Epithelial cell of esophagus (primary cell): ENCODE results near the gene MRPS26.

Experiments
- DNase-seq: peaks from one replicate; pipeline ENCODE4 v3.0.0; 2010; ENCODE audit warnings: low read depth
- H3K4me3 ChIP-seq: 2 replicates; pipeline ENCODE4 v1.5.1; 2011; ENCODE audit warnings: mild to moderate bottlenecking, low read length, control low read depth
- CTCF ChIP-seq: IDR thresholded peaks from 2 replicates; pipeline ENCODE4 v1.5.1; 2011; ENCODE audit warnings: low read depth, mild to moderate bottlenecking, low read length, control low read depth, inconsistent platforms; ENCODE audit not compliant: insufficient read depth; ENCODE audit errors: missing control alignments

The MRPS26 gene

DNA sequence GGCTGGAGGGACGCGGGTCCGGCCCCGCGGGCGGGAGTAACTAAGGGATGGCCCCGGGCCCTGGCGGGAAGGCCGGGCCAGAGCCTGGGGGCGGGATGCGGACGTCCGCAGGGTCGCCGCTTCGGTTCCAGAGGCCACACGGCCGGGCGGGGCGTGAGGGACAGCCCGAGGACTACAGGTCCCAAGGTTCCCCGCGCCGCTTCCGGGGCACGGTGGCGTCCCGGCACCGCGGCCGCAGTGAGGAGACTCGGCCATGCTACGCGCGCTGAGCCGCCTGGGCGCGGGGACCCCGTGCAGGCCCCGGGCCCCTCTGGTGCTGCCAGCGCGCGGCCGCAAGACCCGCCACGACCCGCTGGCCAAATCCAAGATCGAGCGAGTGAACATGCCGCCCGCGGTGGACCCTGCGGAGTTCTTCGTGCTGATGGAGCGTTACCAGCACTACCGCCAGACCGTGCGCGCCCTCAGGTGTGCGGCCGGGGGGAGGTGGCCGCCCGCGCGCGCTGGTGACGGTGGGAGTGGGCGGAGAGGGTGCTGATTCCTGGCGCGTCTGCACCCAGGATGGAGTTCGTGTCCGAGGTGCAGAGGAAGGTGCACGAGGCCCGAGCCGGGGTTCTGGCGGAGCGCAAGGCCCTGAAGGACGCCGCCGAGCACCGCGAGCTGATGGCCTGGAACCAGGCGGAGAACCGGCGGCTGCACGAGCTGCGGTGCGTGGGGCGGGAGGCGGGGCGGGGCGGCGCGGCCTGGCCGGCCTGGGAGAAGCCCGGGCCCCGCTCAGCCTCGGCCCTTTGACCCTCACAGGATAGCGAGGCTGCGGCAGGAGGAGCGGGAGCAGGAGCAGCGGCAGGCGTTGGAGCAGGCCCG is at the start of gene MRPS26:
MRPS26 (plus strand) TSS at position 237 of the 861 bp plus-strand sequence; CDS start at position 254, 17 bp downstream.
- TF ChIP-seq CTCF: no peak
- peak within 1 kb of the TSS; percentile 70 for H3K4me3 ChIP-seq
- peak; percentile 88 for DNase-seq

DNA sequence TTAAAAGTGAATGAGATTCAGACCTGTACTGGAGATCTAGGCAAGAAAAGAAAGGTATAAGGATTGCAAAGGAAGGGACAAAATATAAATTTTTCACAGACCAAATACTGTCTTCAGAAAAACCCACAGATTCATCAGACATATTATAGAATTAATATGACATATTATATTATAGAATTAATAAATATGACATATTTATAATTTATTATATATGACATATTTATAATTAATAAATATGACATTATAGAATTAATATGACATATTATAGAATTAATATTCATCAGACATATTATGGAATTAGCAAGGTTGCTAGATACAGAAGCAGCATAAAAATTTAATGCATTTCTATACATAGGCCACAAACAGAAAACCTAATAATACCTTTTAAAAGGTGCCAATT is 47.1 kb upstream of the MRPS26 start:
- TF ChIP-seq CTCF: no peak
- DNase-seq: no peak
- H3K4me3 ChIP-seq: no peak overlapping the region

DNA sequence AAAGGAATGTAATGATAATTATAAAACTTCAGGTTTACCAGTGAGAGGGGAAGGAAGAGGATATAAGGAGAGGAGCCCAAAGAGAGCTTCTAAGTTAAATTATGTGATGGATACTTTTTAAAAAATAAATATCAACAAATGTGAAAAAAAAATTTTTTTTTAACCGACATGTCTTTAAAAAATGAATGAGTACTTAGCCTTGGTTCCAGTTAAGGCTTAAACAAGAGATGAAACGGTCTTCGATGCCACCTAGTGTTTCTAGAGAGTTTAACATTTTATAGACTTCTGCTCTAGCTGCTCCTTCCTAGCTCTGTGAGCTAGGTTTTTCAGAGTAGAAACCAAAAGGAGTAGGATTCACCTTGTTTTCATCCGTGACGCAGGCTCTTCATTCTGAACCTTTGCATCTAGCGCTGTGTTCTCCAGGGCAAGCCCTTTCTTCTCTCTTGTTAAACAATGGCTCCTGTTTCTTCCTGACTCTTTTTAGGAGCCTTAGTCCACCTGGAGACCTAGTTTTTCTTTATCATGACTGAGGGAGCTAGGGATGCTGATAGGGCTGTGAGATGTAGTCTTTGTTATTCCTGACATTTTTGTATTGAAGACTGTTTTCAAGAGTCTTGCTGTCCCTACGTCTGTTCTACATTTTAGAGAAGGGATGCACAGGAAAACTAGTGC is 44.9 kb upstream of the MRPS26 start:
- no peak for TF ChIP-seq CTCF
- DNase-seq: no peak

GRCh38 chr20:3003416-3003815 is 42.4 kb upstream of the MRPS26 start:
- no peak for DNase-seq
- TF ChIP-seq CTCF: no peak
- no peak overlapping the region for H3K4me3 ChIP-seq

More for the DNA sequence above, 44.9 kb upstream of the MRPS26 start:
- no peak overlapping the region for H3K4me3 ChIP-seq

DNA sequence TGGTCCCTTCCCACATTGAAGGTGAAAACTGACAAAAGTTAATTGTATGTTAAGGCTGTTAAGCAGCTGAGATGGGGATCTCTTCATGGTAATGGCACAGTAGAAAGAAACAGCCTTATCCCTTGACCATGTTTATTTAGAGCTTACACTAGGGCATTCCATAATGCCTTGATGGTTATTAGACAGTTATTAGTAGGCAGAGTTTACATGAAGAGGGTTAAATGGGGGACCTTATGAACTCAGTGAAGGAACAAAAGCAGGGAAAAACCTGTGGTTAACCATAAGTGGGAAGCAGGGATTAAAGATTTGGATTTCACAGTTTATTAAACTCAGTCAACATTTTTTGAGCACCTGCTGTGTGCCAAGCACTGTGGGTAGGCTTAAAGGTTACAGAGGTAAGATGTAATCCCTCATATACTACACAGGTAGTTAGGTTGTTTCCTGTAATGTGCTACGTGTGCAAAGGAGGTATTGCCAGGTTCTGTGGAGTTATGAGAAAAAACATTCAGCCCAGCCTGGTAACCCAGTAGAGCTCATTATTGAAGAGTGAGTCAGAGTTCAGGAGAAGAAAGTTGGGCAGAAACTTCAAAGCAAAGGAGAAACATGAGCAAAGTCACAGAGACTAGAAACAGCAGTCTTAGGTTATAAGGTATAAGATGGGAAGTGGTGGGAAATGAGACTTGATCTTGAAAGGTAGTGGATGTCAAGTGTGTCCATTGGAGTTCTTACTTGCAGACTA is 34.7 kb upstream of the MRPS26 start:
- no peak overlapping the region for H3K4me3 ChIP-seq
- TF ChIP-seq CTCF: no peak
- peak; percentile 28 for DNase-seq

GRCh38 chr20:3011752-3012151 is 34.1 kb upstream of the MRPS26 start:
- DNase-seq: no peak
- H3K4me3 ChIP-seq: no peak overlapping the region
- TF ChIP-seq CTCF: no peak
